Measurements from ENCODE around the gene OPCML.

Gene OPCML

GRCh38 chr11:132648851-132649250 is 883.5 kb downstream of the OPCML start:
- no peak for TF ChIP-seq CTCF (IDR thresholded peaks at IDR 0.05; ENCODE audit: insufficient read depth, low read depth, low read length, missing control alignments)
- no peak overlapping the region for H3K4me3 ChIP-seq (ENCODE audit: low read length)
- DNase-seq (ENCODE audit: low read depth) = no peak

- DNase-seq (ENCODE audit: low read depth) = no peak
- H3K4me3 ChIP-seq (ENCODE audit: low read length) = no peak overlapping the region
- TF ChIP-seq CTCF (IDR thresholded peaks at IDR 0.05; ENCODE audit: insufficient read depth, low read depth, low read length, missing control alignments) = no peak
These were observed 885.4 kb downstream of the OPCML start for GRCh38 chr11:132646890-132647289.

GRCh38 chr11:132644520-132645239 is 887.6 kb downstream of the OPCML start:
- TF ChIP-seq CTCF (IDR thresholded peaks at IDR 0.05; ENCODE audit: insufficient read depth, low read depth, low read length, missing control alignments) = no peak
- H3K4me3 ChIP-seq (ENCODE audit: low read length) = no peak overlapping the region
- DNase-seq (ENCODE audit: low read depth) = no peak

- H3K4me3 ChIP-seq (ENCODE audit: low read length) = no peak overlapping the region
- TF ChIP-seq CTCF (IDR thresholded peaks at IDR 0.05; ENCODE audit: insufficient read depth, low read depth, low read length, missing control alignments) = no peak
- DNase-seq (ENCODE audit: low read depth) = no peak
These were observed 889.1 kb downstream of the OPCML start for GRCh38 chr11:132643239-132643638.

- DNase-seq (ENCODE audit: low read depth) = no peak
- no peak overlapping the region for H3K4me3 ChIP-seq (ENCODE audit: low read length)
- no peak for TF ChIP-seq CTCF (IDR thresholded peaks at IDR 0.05; ENCODE audit: insufficient read depth, low read depth, low read length, missing control alignments)
These were observed 891.3 kb downstream of the OPCML start for GRCh38 chr11:132640952-132641351.

DNA sequence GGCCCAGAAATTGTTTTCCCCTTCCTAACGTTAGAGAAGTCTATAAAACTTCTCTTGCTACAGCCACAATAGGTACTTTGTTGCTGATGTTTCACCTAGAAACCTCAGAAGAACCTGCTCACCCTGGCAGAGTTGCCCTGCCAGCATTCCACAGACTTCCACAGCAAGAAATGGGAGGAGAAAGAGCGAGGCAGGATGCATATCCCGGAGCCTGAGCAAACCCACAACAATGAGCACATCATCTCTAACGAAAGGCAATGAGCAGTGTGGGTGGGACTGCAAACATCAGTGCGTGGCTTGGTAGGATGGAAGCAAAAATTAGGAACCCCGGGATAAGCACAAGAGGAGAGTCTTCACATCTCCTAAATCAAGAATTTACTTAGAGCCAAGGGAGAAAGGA is 892.3 kb downstream of the OPCML start:
- no peak for TF ChIP-seq CTCF (IDR thresholded peaks at IDR 0.05; ENCODE audit: insufficient read depth, low read depth, low read length, missing control alignments)
- peak; percentile 11 for DNase-seq (ENCODE audit: low read depth)
- H3K4me3 ChIP-seq (ENCODE audit: low read length) = no peak overlapping the region

DNA sequence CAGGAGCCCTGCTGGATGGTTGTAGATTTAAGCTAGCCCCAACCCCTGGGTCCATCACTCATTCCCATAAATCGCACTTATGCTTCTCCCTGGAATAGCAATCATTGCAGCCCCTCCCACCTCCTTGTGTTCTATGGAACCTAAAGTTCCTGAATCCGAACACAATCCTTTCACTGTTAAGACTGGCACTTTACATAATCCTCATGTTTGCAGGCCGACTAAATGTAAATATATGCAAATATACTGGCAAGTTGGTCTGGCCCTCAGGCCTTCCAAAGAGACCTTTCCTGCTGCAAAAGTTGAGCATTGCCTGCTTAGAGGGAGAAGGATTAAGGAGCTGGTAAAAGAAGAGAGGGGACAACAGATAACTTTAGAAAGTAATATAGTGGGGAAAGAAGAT is 892.9 kb downstream of the OPCML start:
- TF ChIP-seq CTCF (IDR thresholded peaks at IDR 0.05; ENCODE audit: insufficient read depth, low read depth, low read length, missing control alignments) = no peak
- H3K4me3 ChIP-seq (ENCODE audit: low read length) = no peak overlapping the region
- DNase-seq (ENCODE audit: low read depth) = no peak

All from epithelial cell of esophagus (primary cell).